ENCODE data around the gene SLC26A9.

Gene SLC26A9

GRCh38 chr1:205934788-205935187, 8.5 kb downstream of the SLC26A9 start:
- H3K4me2 ChIP-seq (ENCODE audit: low read length) = no peak overlapping the region
- no peaks in the 10 kb centered on the region for H3K79me2 ChIP-seq
- no peak for TF ChIP-seq CTCF (IDR thresholded peaks at IDR 0.05)
- H3K9ac ChIP-seq = no peak overlapping the region
- H3K4me3 ChIP-seq (ENCODE audit: low read depth, low read length) = no peak overlapping the region
- H3K9me3 ChIP-seq (ENCODE audit: control insufficient read depth, low read length) = no peaks in the 10 kb centered on the region
- H2AFZ ChIP-seq = no peak overlapping the region
- H3K36me3 ChIP-seq (ENCODE audit: control insufficient read depth, insufficient read depth, low read length) = no peaks in the 10 kb centered on the region
- H3K4me1 ChIP-seq = no peaks in the 10 kb centered on the region
- H3K27me3 ChIP-seq (ENCODE audit: control insufficient read depth, insufficient read depth, low read length) = no peaks in the 10 kb centered on the region
- H3K27ac ChIP-seq = no peak overlapping the region

- no peaks in the 10 kb centered on the region for H3K79me2 ChIP-seq
- H3K9me3 ChIP-seq (ENCODE audit: control insufficient read depth, low read length) = no peaks in the 10 kb centered on the region
- H3K4me3 ChIP-seq (ENCODE audit: low read depth, low read length) = no peak overlapping the region
- H3K4me1 ChIP-seq = no peaks in the 10 kb centered on the region
- no peak overlapping the region for H3K4me2 ChIP-seq (ENCODE audit: low read length)
- H3K36me3 ChIP-seq (ENCODE audit: control insufficient read depth, insufficient read depth, low read length) = no peaks in the 10 kb centered on the region
- TF ChIP-seq CTCF (IDR thresholded peaks at IDR 0.05) = no peak
- H3K27me3 ChIP-seq (ENCODE audit: control insufficient read depth, insufficient read depth, low read length) = no peaks in the 10 kb centered on the region
- no peak overlapping the region for H3K9ac ChIP-seq
- H2AFZ ChIP-seq = no peak overlapping the region
- H3K27ac ChIP-seq = no peak overlapping the region
Measured at GRCh38 chr1:205933671-205934618, 9.3 kb downstream of the SLC26A9 start.

GRCh38 chr1:205932776-205933175, 10.5 kb downstream of the SLC26A9 start:
- Histone ChIP-seq H3K4me3 (ENCODE audit: low read depth, low read length) (no peak overlapping the region), H3K36me3 (ENCODE audit: control insufficient read depth, insufficient read depth, low read length) (no peaks in the 10 kb centered on the region), H3K27ac (no peak overlapping the region), H3K79me2 (no peaks in the 10 kb centered on the region), H3K4me1 (no peaks in the 10 kb centered on the region), H2AFZ (no peak overlapping the region), H3K9ac (no peak overlapping the region), H3K4me2 (ENCODE audit: low read length) (no peak overlapping the region), H3K27me3 (ENCODE audit: control insufficient read depth, insufficient read depth, low read length) (no peaks in the 10 kb centered on the region), H3K9me3 (ENCODE audit: control insufficient read depth, low read length) (no peaks in the 10 kb centered on the region)
- TF ChIP-seq CTCF (IDR thresholded peaks at IDR 0.05) = no peak

GRCh38 chr1:205930799-205931281, 12.4 kb downstream of the SLC26A9 start:
- Histone ChIP-seq H3K4me3 (ENCODE audit: low read depth, low read length) (no peak overlapping the region), H3K4me2 (ENCODE audit: low read length) (no peak overlapping the region), H3K79me2 (no peaks in the 10 kb centered on the region), H3K27me3 (ENCODE audit: control insufficient read depth, insufficient read depth, low read length) (no peaks in the 10 kb centered on the region), H2AFZ (no peak overlapping the region), H3K4me1 (no peaks in the 10 kb centered on the region), H3K9ac (no peak overlapping the region), H3K36me3 (ENCODE audit: control insufficient read depth, insufficient read depth, low read length) (no peaks in the 10 kb centered on the region), H3K9me3 (ENCODE audit: control insufficient read depth, low read length) (no peaks in the 10 kb centered on the region), H3K27ac (no peak overlapping the region)
- TF ChIP-seq CTCF (IDR thresholded peaks at IDR 0.05) = no peak
